ENCODE data around the gene TSEN15. TPM values are rescaled to one million over a fixed set of nuclear protein-coding genes. Genes with fewer than 3 reads are reported as not detected.

Gene TSEN15
- total and polyA plus RNA-seq, 9 of the 15 experiments (the other 6 are each of a cell fraction or from before 2014, with no cell fraction given), result 25.6 to 121 (median 91.3) TPM

DNA sequence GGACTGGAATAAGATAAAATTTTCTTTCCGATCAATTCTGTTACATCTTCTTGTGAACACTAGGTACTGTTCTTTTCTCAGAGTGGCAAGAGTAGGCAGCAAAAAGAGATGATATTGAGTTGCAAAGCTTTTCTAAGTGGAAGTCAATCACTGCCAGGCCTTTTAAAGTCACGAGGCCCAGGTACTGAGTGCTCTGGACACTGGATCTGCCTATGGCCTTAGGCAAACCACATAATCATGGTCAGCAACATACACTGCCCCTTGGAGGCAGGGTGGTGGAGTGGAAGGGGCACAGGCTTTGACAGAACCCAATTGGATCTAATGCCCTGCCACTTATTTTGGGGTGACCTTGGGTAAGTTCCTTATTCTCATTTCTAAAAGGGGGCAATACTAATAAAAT, 41.5 kb downstream of the TSEN15 start:
- Histone ChIP-seq H3K9ac (ENCODE audit: insufficient read depth in 1 of 2, low read depth in 2 of 2, low read length in 2 of 2) (no peak overlapping the region), H3K4me2 (ENCODE audit: insufficient read depth, low read length) (no peak overlapping the region), H3K27me3 (ENCODE audit: control insufficient read depth in 2 of 2, insufficient read depth in 2 of 2, low read length in 2 of 2) (no peaks in the 10 kb centered on the region), H3K27ac (ENCODE audit: extremely low read depth, low read depth, low read length) (no peak overlapping the region), H3K9me1 (ENCODE audit: control insufficient read depth, insufficient read depth, low read length) (no peaks in the 10 kb centered on the region), H3K36me3 (ENCODE audit: control insufficient read depth, insufficient read depth, low read length) (no peaks in the 10 kb centered on the region), H3K9me3 (replicated peaks; ENCODE audit: control insufficient read depth, insufficient read depth, low read depth, low read length) (no peaks in the 10 kb centered on the region), H2AFZ (ENCODE audit: low read depth, low read length) (no peak overlapping the region), H3K4me3 (no peak overlapping the region), H3K4me1 (replicated peaks in 1 of 2; ENCODE audit: control insufficient read depth in 2 of 2, insufficient read depth in 2 of 2, low read length in 2 of 2) (no peaks in the 10 kb centered on the region), H3K79me2 (ENCODE audit: control insufficient read depth, insufficient read depth, low read length) (no peaks in the 10 kb centered on the region), H4K20me1 (replicated peaks; ENCODE audit: control insufficient read depth, insufficient read depth, low read length) (no peaks in the 10 kb centered on the region)
- in situ Hi-C loops (cut with MboI) (loop anchor here (25.0 kb wide), 1 partner anchor 569 kb away; no protein-coding TSS in a partner anchor), intact Hi-C loops (cut with micrococcal nuclease) (no loop called here)
- DNase-seq (ENCODE audit: extremely low read depth in 1 of 4, low spot score in 3 of 4) (no peak), FAIRE-seq (no peak), ATAC-seq (no peak)
- ChIA-PET POLR2A (interaction anchor here (0.5 kb wide), 1 partner anchor 217 kb away, joined by 3 read pairs; no protein-coding TSS in a partner anchor), CTCF (ENCODE audit: low intra/inter-chr PET ratio) (no interaction called here)
- 42% methylated on average over 2 of the region's 2 CpGs for WGBS (ENCODE audit: insufficient coverage, low coverage, missing lambda C conversion rate)
- no TSS peak for BruUV-seq (replicated peaks)
- TF ChIP-seq, protein P1, sequence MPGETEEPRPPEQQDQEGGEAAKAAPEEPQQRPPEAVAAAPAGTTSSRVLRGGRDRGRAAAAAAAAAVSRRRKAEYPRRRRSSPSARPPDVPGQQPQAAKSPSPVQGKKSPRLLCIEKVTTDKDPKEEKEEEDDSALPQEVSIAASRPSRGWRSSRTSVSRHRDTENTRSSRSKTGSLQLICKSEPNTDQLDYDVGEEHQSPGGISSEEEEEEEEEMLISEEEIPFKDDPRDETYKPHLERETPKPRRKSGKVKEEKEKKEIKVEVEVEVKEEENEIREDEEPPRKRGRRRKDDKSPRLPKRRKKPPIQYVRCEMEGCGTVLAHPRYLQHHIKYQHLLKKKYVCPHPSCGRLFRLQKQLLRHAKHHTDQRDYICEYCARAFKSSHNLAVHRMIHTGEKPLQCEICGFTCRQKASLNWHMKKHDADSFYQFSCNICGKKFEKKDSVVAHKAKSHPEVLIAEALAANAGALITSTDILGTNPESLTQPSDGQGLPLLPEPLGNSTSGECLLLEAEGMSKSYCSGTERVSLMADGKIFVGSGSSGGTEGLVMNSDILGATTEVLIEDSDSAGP (CRISPR knock-in tag; IDR thresholded peaks at IDR 0.05), result no peak
- TF ChIP-seq, protein P2, sequence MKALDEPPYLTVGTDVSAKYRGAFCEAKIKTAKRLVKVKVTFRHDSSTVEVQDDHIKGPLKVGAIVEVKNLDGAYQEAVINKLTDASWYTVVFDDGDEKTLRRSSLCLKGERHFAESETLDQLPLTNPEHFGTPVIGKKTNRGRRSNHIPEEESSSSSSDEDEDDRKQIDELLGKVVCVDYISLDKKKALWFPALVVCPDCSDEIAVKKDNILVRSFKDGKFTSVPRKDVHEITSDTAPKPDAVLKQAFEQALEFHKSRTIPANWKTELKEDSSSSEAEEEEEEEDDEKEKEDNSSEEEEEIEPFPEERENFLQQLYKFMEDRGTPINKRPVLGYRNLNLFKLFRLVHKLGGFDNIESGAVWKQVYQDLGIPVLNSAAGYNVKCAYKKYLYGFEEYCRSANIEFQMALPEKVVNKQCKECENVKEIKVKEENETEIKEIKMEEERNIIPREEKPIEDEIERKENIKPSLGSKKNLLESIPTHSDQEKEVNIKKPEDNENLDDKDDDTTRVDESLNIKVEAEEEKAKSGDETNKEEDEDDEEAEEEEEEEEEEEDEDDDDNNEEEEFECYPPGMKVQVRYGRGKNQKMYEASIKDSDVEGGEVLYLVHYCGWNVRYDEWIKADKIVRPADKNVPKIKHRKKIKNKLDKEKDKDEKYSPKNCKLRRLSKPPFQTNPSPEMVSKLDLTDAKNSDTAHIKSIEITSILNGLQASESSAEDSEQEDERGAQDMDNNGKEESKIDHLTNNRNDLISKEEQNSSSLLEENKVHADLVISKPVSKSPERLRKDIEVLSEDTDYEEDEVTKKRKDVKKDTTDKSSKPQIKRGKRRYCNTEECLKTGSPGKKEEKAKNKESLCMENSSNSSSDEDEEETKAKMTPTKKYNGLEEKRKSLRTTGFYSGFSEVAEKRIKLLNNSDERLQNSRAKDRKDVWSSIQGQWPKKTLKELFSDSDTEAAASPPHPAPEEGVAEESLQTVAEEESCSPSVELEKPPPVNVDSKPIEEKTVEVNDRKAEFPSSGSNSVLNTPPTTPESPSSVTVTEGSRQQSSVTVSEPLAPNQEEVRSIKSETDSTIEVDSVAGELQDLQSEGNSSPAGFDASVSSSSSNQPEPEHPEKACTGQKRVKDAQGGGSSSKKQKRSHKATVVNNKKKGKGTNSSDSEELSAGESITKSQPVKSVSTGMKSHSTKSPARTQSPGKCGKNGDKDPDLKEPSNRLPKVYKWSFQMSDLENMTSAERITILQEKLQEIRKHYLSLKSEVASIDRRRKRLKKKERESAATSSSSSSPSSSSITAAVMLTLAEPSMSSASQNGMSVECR (CRISPR knock-in tag; IDR thresholded peaks at IDR 0.05), result no peak
- TF ChIP-seq ZNF274 (IDR thresholded peaks at IDR 0.05; ENCODE audit: borderline replicate concordance, low read depth, low read length) (no peak), ZKSCAN1 (IDR thresholded peaks at IDR 0.05; ENCODE audit: low read depth, low read length) (no peak), ZNF57 (CRISPR knock-in tag; IDR thresholded peaks at IDR 0.05) (no peak), SREBF1 (IDR thresholded peaks at IDR 0.05; ENCODE audit: borderline replicate concordance, low read depth, low read length) (no peak)
- TF ChIP-seq, protein P3, sequence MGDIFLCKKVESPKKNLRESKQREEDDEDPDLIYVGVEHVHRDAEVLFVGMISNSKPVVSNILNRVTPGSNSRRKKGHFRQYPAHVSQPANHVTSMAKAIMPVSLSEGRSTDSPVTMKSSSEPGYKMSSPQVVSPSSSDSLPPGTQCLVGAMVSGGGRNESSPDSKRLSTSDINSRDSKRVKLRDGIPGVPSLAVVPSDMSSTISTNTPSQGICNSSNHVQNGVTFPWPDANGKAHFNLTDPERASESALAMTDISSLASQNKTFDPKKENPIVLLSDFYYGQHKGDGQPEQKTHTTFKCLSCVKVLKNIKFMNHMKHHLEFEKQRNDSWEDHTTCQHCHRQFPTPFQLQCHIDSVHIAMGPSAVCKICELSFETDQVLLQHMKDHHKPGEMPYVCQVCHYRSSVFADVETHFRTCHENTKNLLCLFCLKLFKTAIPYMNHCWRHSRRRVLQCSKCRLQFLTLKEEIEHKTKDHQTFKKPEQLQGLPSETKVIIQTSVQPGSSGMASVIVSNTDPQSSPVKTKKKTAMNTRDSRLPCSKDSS (IDR thresholded peaks at IDR 0.05; ENCODE audit: low read depth, partially characterized antibody), result no peak

All from K562 (cell line).